DND-41 (cell line): ENCODE data around the gene PTGS1.

Source experiments
- ATAC-seq: fragments of 200-7000 bp; cut with Tn5 transposase; 3 replicates; pipeline ENCODE4 v1.9.1; 2021; ENCODE audit warnings: low read depth; ENCODE audit not compliant: insufficient read depth
- DNase-seq: peaks from one replicate; pipeline ENCODE4 v3.0.0-alpha.2; 2020
- H2AFZ ChIP-seq: 2 replicates; pipeline ENCODE4 v1.6.0; 2012; ENCODE audit warnings: low read depth, low read length
- H3K27ac ChIP-seq: 2 replicates; pipeline ENCODE4 v1.5.1; 2012; ENCODE audit warnings: low read length, inconsistent platforms
- H3K27me3 ChIP-seq: fragments of 200-600 bp; sonication (generic); 2 replicates; pipeline ENCODE4 v1.6.0; 2012; ENCODE audit warnings: low read length, mild to moderate bottlenecking, inconsistent platforms; ENCODE audit not compliant: insufficient read depth, poor library complexity
- H3K36me3 ChIP-seq: 2 replicates; pipeline ENCODE4 v1.5.1; 2012; ENCODE audit warnings: low read length, inconsistent platforms; ENCODE audit not compliant: insufficient read depth
- H3K4me1 ChIP-seq: 2 replicates; pipeline ENCODE4 v1.5.1; 2012; ENCODE audit warnings: mild to moderate bottlenecking, low read length; ENCODE audit not compliant: insufficient read depth
- H3K4me2 ChIP-seq: 2 replicates; pipeline ENCODE4 v1.6.0; 2012; ENCODE audit warnings: mild to moderate bottlenecking, moderate library complexity, low read length, inconsistent platforms; ENCODE audit not compliant: insufficient read depth
- H3K4me3 ChIP-seq, 2 experiments: fragments of 200-600 bp in 1 of 2; shearing (Covaris generic) in 1 of 2; 2 replicates each; pipeline ENCODE4 v1.5.1; 2012 to 2016; ENCODE audit warnings: inconsistent platforms in 2 of 2, low read length in 2 of 2, mild to moderate bottlenecking in 2 of 2, low read depth in 1 of 2, moderate library complexity in 1 of 2
- H3K79me2 ChIP-seq: 2 replicates; pipeline ENCODE4 v1.6.0; 2012; ENCODE audit warnings: low read length, inconsistent platforms; ENCODE audit not compliant: insufficient read depth
- H3K9ac ChIP-seq: 2 replicates; pipeline ENCODE4 v1.6.0; 2012; ENCODE audit warnings: low read depth, mild to moderate bottlenecking, inconsistent platforms, low read length, moderate library complexity
- H3K9me3 ChIP-seq: 2 replicates; pipeline ENCODE4 v1.5.1; 2012; ENCODE audit warnings: low read length, moderate library complexity, mild to moderate bottlenecking, inconsistent platforms; ENCODE audit not compliant: insufficient read depth, severe bottlenecking
- H4K20me1 ChIP-seq: 2 replicates; pipeline ENCODE4 v1.6.0; 2012; ENCODE audit warnings: low read length; ENCODE audit not compliant: insufficient read depth
- CTCF ChIP-seq: IDR thresholded peaks from 2 replicates; pipeline ENCODE4 v1.5.1; 2012; ENCODE audit warnings: borderline replicate concordance, low read length, moderate library complexity, mild to moderate bottlenecking; ENCODE audit not compliant: poor library complexity, severe bottlenecking; ENCODE audit errors: extremely low read depth
- EZH2 ChIP-seq: IDR thresholded peaks from 3 replicates; pipeline ENCODE4 v1.6.1; 2012; ENCODE audit warnings: borderline replicate concordance, low read depth, mild to moderate bottlenecking, moderate library complexity, low read length, inconsistent platforms; ENCODE audit not compliant: severe bottlenecking

PTGS1 gene

GRCh38 chr9:122379340-122379739, 8.5 kb downstream of the PTGS1 start:
- Histone ChIP-seq H3K4me3 (no peak overlapping the region), H3K9me3 (peaks cover 4% of the 10 kb centered on the region), H3K4me1 (no peaks in the 10 kb centered on the region), H4K20me1 (no peaks in the 10 kb centered on the region), H3K27me3 (no peaks in the 10 kb centered on the region), H3K27ac (no peak overlapping the region), H3K4me2 (no peak overlapping the region), H3K9ac (no peak overlapping the region), H3K36me3 (no peaks in the 10 kb centered on the region), H2AFZ (no peak overlapping the region), H3K79me2 (no peaks in the 10 kb centered on the region)
- TF ChIP-seq EZH2 (no peak), CTCF (peak; percentile 55)
- ATAC-seq (no peak), DNase-seq (no peak)

- no peaks in the 10 kb centered on the region for H3K4me1 ChIP-seq
- H4K20me1 ChIP-seq, result no peaks in the 10 kb centered on the region
- H3K79me2 ChIP-seq, result no peaks in the 10 kb centered on the region
- no peak overlapping the region for H3K4me3 ChIP-seq
- no peaks in the 10 kb centered on the region for H3K27me3 ChIP-seq
- ATAC-seq (no peak), DNase-seq (no peak)
- no peak overlapping the region for H3K9ac ChIP-seq
- H3K9me3 ChIP-seq, result peaks cover 4% of the 10 kb centered on the region
- no peak overlapping the region for H3K4me2 ChIP-seq
- H3K36me3 ChIP-seq, result no peaks in the 10 kb centered on the region
- TF ChIP-seq CTCF (no peak), EZH2 (no peak)
- no peak overlapping the region for H2AFZ ChIP-seq
- H3K27ac ChIP-seq, result no peak overlapping the region
Observed at GRCh38 chr9:122380293-122380692, 9.5 kb downstream of the PTGS1 start.

- no peak for ATAC-seq
- H3K9ac ChIP-seq, result no peak overlapping the region
- H3K27me3 ChIP-seq, result no peaks in the 10 kb centered on the region
- no peak overlapping the region for H3K4me3 ChIP-seq
- H2AFZ ChIP-seq, result no peak overlapping the region
- H4K20me1 ChIP-seq, result no peaks in the 10 kb centered on the region
- H3K4me2 ChIP-seq, result no peak overlapping the region
- no peaks in the 10 kb centered on the region for H3K36me3 ChIP-seq
- no peaks in the 10 kb centered on the region for H3K79me2 ChIP-seq
- no peak for DNase-seq
- TF ChIP-seq EZH2, result no peak
- TF ChIP-seq CTCF, result no peak
- no peaks in the 10 kb centered on the region for H3K4me1 ChIP-seq
- H3K27ac ChIP-seq, result no peak overlapping the region
- peaks cover 4% of the 10 kb centered on the region for H3K9me3 ChIP-seq
Observed at GRCh38 chr9:122381206-122381950, 10.6 kb downstream of the PTGS1 start.
